HCT116 (cell line): Measurements from ENCODE around the gene TRAPPC12. TPM values are rescaled to one million over a fixed set of nuclear protein-coding genes. Genes with fewer than 3 reads are reported as not detected.

Source experiments
- ATAC-seq: fragments of 200-7000 bp; cut with Tn5 transposase; 2 replicates; pipeline ENCODE4 v1.9.1; 2020; ENCODE audit warnings: mild to moderate bottlenecking, moderate library complexity
- BruUV-seq: library from RNA; stranded (reverse); fragments of 400-500 nt; replicated peaks from 2 replicates; lab custom pipeline; 2021; lab: Mats Ljungman, UMichigan
- CTCF ChIA-PET: fragments of 300-600 bp; sonication (Branson Sonifier 250); formaldehyde crosslinking; loops from one replicate; lab custom pipeline; 2021; ENCODE audit warnings: antibody characterized with exemption; lab: Charles Lee
- POLR2A ChIA-PET: fragments of 300-600, 350-600 bp; sonication (Branson Sonifier 250); formaldehyde crosslinking; loops from one replicate; lab custom pipeline; 2021; ENCODE audit warnings: antibody characterized with exemption; lab: Charles Lee
- RAD21 ChIA-PET, 2 experiments: fragments of 300-600 bp; sonication (Branson Sonifier 250); formaldehyde crosslinking; loops; one replicate each; lab custom pipeline; 2023; ENCODE audit warnings: low total read pairs in 2 of 2; ENCODE audit not compliant: uncharacterized antibody in 2 of 2, unreplicated experiment in 2 of 2, low non-redundant PET in 1 of 2; lab: Charles Lee
- DNase-seq: peaks from one replicate; pipeline ENCODE4 v3.0.0-alpha.2; 2010; ENCODE audit warnings: low read depth, low spot score
- H2AFZ ChIP-seq: fragments of 200-600 bp; shearing (Covaris generic), sonication (generic); 2 replicates; pipeline ENCODE4 v1.6.1; 2017; ENCODE audit warnings: low read depth, mixed run types, mixed read lengths, antibody characterized with exemption, low read length; ENCODE audit not compliant: poor library complexity, severe bottlenecking
- H3K27ac ChIP-seq: 2 replicates; pipeline ENCODE4 v1.5.1; 2012; ENCODE audit warnings: low read depth, low read length
- H3K27me3 ChIP-seq: fragments of 200-600 bp; sonication (generic); 2 replicates; pipeline ENCODE4 v1.6.1; 2016; ENCODE audit warnings: mixed run types, low read length, mixed read lengths; ENCODE audit not compliant: insufficient read depth
- H3K36me3 ChIP-seq, 2 experiments: fragments of 200-500 bp in 1 of 2; fragments of 200-600 bp in 1 of 2; sonication (Bioruptor generic) in 1 of 2; sonication (generic) in 1 of 2; 2 replicates each; pipeline versions ENCODE4 v1.5.1 to v1.6.1; 2014 to 2016; ENCODE audit warnings: low read length in 2 of 2, inconsistent platforms in 1 of 2, mixed read lengths in 1 of 2, mixed run types in 1 of 2; ENCODE audit not compliant: insufficient read depth in 2 of 2, control insufficient read depth in 1 of 2
- H3K4me1 ChIP-seq, 2 experiments: fragments of 200-600 bp in 1 of 2; sonication (generic) in 1 of 2; 2 replicates each; pipeline versions ENCODE4 v1.5.1 to v1.6.1; 2012 to 2017; ENCODE audit warnings: low read length in 2 of 2, inconsistent platforms in 1 of 2, mild to moderate bottlenecking in 1 of 2, mixed read lengths in 1 of 2, mixed run types in 1 of 2, moderate library complexity in 1 of 2; ENCODE audit not compliant: insufficient read depth in 2 of 2, control insufficient read depth in 1 of 2
- H3K4me2 ChIP-seq: fragments of 200-600 bp; sonication (generic); 2 replicates; pipeline ENCODE4 v1.6.1; 2017; ENCODE audit warnings: mixed run types, low read length, mixed read lengths
- H3K4me3 ChIP-seq, 2 experiments: fragments of 200-600 bp in 1 of 2; sonication (generic) in 1 of 2; replicated peaks in 1 of 2; 2 replicates each; pipeline ENCODE4 v1.5.1; 2011 to 2016; ENCODE audit warnings: low read length in 2 of 2, control low read depth in 1 of 2, low read depth in 1 of 2, mild to moderate bottlenecking in 1 of 2, mixed read lengths in 1 of 2, mixed run types in 1 of 2
- H3K79me2 ChIP-seq: fragments of 200-600 bp; sonication (generic); 2 replicates; pipeline ENCODE4 v1.6.1; 2017; ENCODE audit warnings: mild to moderate bottlenecking, mixed run types, low read length, moderate library complexity, mixed read lengths; ENCODE audit not compliant: insufficient read depth
- H3K9ac ChIP-seq: fragments of 200-600 bp; sonication (generic); 2 replicates; pipeline ENCODE4 v1.6.1; 2016; ENCODE audit warnings: low read length, mixed read lengths
- H3K9me2 ChIP-seq: fragments of 200-600 bp; sonication (generic), shearing (Covaris generic); 2 replicates; pipeline ENCODE4 v1.6.1; 2017; ENCODE audit warnings: mixed run types, mild to moderate bottlenecking, moderate library complexity; ENCODE audit not compliant: insufficient read depth
- H3K9me3 ChIP-seq, 2 experiments: fragments of 200-500 bp in 1 of 2; fragments of 200-600 bp in 1 of 2; sonication (Bioruptor generic) in 1 of 2; sonication (generic) in 1 of 2; 2 replicates each; pipeline ENCODE4 v1.6.1; 2014 to 2017; ENCODE audit warnings: low read length in 2 of 2, mixed read lengths in 2 of 2, inconsistent platforms in 1 of 2, low read depth in 1 of 2, mild to moderate bottlenecking in 1 of 2, mixed run types in 1 of 2, moderate library complexity in 1 of 2; ENCODE audit not compliant: control insufficient read depth in 1 of 2, insufficient read depth in 1 of 2
- H4K20me1 ChIP-seq: fragments of 200-600 bp; sonication (generic), shearing (Covaris generic); 2 replicates; pipeline ENCODE4 v1.6.1; 2017; ENCODE audit warnings: mixed run types, mild to moderate bottlenecking, moderate library complexity; ENCODE audit not compliant: insufficient read depth
- CBX3 ChIP-seq: IDR thresholded peaks from 2 replicates; pipeline ENCODE4 v1.6.1; 2012; ENCODE audit warnings: low read depth
- EGR1 ChIP-seq: IDR thresholded peaks from 2 replicates; pipeline ENCODE4 v1.6.1; 2012; ENCODE audit warnings: low read depth
- EZH2 ChIP-seq: fragments of 200-600 bp; sonication (generic); IDR thresholded peaks from 2 replicates; pipeline ENCODE4 v1.6.1; 2017; ENCODE audit warnings: antibody characterized with exemption, mixed run types
- JUND ChIP-seq: IDR thresholded peaks from 2 replicates; pipeline ENCODE4 v1.6.1; 2012
- POLR2A ChIP-seq: IDR thresholded peaks from 2 replicates; pipeline ENCODE4 v1.7.0; 2011; ENCODE audit warnings: borderline replicate concordance; ENCODE audit not compliant: insufficient read depth, insufficient read length; ENCODE audit errors: extremely low read depth
- RAD21 ChIP-seq: IDR thresholded peaks from 2 replicates; pipeline ENCODE4 v1.6.1; 2012; ENCODE audit warnings: low read depth, mild to moderate bottlenecking
- SRF ChIP-seq: IDR thresholded peaks from 2 replicates; pipeline ENCODE4 v1.6.1; 2012; ENCODE audit warnings: low read depth
- YY1 ChIP-seq: IDR thresholded peaks from 2 replicates; pipeline ENCODE4 v1.6.1; 2011; ENCODE audit warnings: low read length, low read depth, moderate library complexity, mild to moderate bottlenecking; ENCODE audit not compliant: insufficient replicate concordance; ENCODE audit errors: extremely low read depth
- ZFX ChIP-seq: fragments of 450-650 bp; IDR thresholded peaks from 2 replicates; pipeline ENCODE4 v1.6.1; 2017
- intact Hi-C: fragments of 100-400 bp; cut with micrococcal nuclease; formaldehyde crosslinking; loops from 2 replicates; pipeline ENCODE4 v1.10.0; 2022
- total RNA-seq: library from RNA; stranded (reverse); gene quantifications from one replicate; pipeline ENCODE4 v1.2.1, GENCODE V29; 2021; ENCODE audit not compliant: unreplicated experiment

TRAPPC12 gene
- total RNA-seq, 1 experiment from 2014 or later: 47.4 TPM

GRCh38 chr2:3450385-3451010, 71.0 kb downstream of the TRAPPC12 start:
- H3K79me2 ChIP-seq: no peaks in the 10 kb centered on the region
- no TSS peak for BruUV-seq
- H3K36me3 ChIP-seq: peaks cover 0 to 2% of the 10 kb centered on the region in 2 experiments; a peak in 2 of 4 replicates
- no peaks in the 10 kb centered on the region for H3K4me1 ChIP-seq
- DNase-seq (no peak), ATAC-seq (no peak)
- no peaks in the 10 kb centered on the region for H3K27me3 ChIP-seq
- H3K4me3 ChIP-seq: no peak overlapping the region
- H2AFZ ChIP-seq: no peak overlapping the region
- no peaks in the 10 kb centered on the region for H3K9me2 ChIP-seq
- no peak overlapping the region for H3K4me2 ChIP-seq
- ChIA-PET POLR2A (no interaction called here), CTCF (no interaction called here), RAD21 (no interaction called here)
- no peaks in the 10 kb centered on the region for H4K20me1 ChIP-seq
- TF ChIP-seq ZFX: no peak
- no peak overlapping the region for H3K27ac ChIP-seq
- intact Hi-C loops: no loop called here
- H3K9me3 ChIP-seq: no peaks in the 10 kb centered on the region
- no peak overlapping the region for H3K9ac ChIP-seq

GRCh38 chr2:3451169-3451568, 71.7 kb downstream of the TRAPPC12 start:
- BruUV-seq: no TSS peak

More at GRCh38 chr2:3451169-3451568, 71.7 kb downstream of the TRAPPC12 start:
- Histone ChIP-seq H3K79me2 (no peaks in the 10 kb centered on the region), H2AFZ (no peak overlapping the region), H3K9me2 (no peaks in the 10 kb centered on the region), H3K27me3 (no peaks in the 10 kb centered on the region), H3K4me3 (no peak overlapping the region), H3K4me2 (no peak overlapping the region), H3K27ac (no peak overlapping the region), H4K20me1 (no peaks in the 10 kb centered on the region), H3K4me1 (no peaks in the 10 kb centered on the region), H3K9me3 (no peaks in the 10 kb centered on the region), H3K9ac (no peak overlapping the region), H3K36me3 (peaks cover 0 to 2% of the 10 kb centered on the region in 2 experiments; a peak in 2 of 4 replicates)
- TF ChIP-seq YY1 (no peak), EZH2 (no peak), EGR1 (no peak), JUND (no peak), POLR2A (no peak), SRF (no peak), CBX3 (no peak), RAD21 (no peak)
- intact Hi-C loops: no loop called here
- RAD21 ChIA-PET: no interaction called here
- no peak for DNase-seq
- POLR2A ChIA-PET: no interaction called here
- no peak for ATAC-seq
- CTCF ChIA-PET: no interaction called here
